ENCODE results near the gene SLC41A2. TPM values are rescaled to one million over a fixed set of nuclear protein-coding genes. Genes with fewer than 3 reads are reported as not detected.
A peak's percentile ranks its signal among the peaks of the same experiment; 100 is the strongest.
"Not testable (repeated sequence)": the region's sequence is repeated elsewhere in the genome, so short reads cannot be mapped to it uniquely, and the experiment has no call there.

Gene SLC41A2
- total and polyA plus RNA-seq, 9 of the 15 experiments (the other 6 are each of a cell fraction or from before 2014, with no cell fraction given): 0.01 to 0.89 (median 0.16) TPM; not detected in 1

GRCh38 chr12:104985206-104985605 lies 27.1 kb upstream of the SLC41A2 start (continued):
- peak; percentile 13 to 43; a peak in 2 of 4 replicates for TF ChIP-seq RAD21 (CRISPR knock-in tag; conservative IDR thresholded peaks at IDR 0.05 in 1 of 2, IDR thresholded peaks at IDR 0.05 in 1 of 2)
- TF ChIP-seq, protein P1, sequence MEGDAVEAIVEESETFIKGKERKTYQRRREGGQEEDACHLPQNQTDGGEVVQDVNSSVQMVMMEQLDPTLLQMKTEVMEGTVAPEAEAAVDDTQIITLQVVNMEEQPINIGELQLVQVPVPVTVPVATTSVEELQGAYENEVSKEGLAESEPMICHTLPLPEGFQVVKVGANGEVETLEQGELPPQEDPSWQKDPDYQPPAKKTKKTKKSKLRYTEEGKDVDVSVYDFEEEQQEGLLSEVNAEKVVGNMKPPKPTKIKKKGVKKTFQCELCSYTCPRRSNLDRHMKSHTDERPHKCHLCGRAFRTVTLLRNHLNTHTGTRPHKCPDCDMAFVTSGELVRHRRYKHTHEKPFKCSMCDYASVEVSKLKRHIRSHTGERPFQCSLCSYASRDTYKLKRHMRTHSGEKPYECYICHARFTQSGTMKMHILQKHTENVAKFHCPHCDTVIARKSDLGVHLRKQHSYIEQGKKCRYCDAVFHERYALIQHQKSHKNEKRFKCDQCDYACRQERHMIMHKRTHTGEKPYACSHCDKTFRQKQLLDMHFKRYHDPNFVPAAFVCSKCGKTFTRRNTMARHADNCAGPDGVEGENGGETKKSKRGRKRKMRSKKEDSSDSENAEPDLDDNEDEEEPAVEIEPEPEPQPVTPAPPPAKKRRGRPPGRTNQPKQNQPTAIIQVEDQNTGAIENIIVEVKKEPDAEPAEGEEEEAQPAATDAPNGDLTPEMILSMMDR (IDR thresholded peaks at IDR 0.05 in 2 of 3, conservative IDR thresholded peaks at IDR 0.05 in 1 of 3; ENCODE audit: insufficient read depth in 2 of 3, low read depth in 1 of 3, low read length in 3 of 3): peak; percentile 44 to 50 (median 48); a peak in 4 of 6 replicates
- no peak for TF ChIP-seq TARDBP (IDR thresholded peaks at IDR 0.05)
- no peak for TF ChIP-seq CCNT2 (IDR thresholded peaks at IDR 0.05; ENCODE audit: borderline replicate concordance, extremely low read depth, insufficient read length, low read depth, low read length)

DNA sequence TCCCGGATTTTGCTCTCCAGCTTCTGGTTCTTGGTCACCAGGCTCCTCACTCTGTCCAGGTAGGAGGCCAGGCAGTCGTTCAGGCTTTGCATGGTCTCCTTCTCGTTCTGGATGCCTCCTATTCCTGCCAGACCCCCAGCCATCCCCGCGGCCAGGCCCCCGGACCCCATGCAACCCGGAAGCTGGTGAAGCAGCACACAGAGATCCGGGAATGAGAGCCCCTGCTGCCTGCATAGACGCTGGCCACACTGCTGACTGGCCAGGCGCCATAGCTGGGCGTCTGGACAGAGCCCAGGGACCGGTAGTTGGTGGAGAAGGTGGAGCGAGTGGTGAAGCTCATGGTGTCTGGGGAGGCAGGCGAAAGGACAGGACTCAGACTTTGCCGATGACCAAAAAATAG lies 19.6 kb upstream of the SLC41A2 start:
- H3K9me1 ChIP-seq (ENCODE audit: control insufficient read depth, insufficient read depth, low read length); DNase-seq (ENCODE audit: extremely low read depth in 1 of 4, low spot score in 3 of 4); BruUV-seq (replicated peaks); H3K9ac ChIP-seq (ENCODE audit: insufficient read depth in 1 of 2, low read depth in 2 of 2, low read length in 2 of 2); ATAC-seq; CTCF ChIA-PET (ENCODE audit: low intra/inter-chr PET ratio); in situ Hi-C loops (cut with MboI); H3K4me2 ChIP-seq (ENCODE audit: insufficient read depth, low read length); H3K4me3 ChIP-seq; H3K9me3 ChIP-seq (replicated peaks; ENCODE audit: control insufficient read depth, insufficient read depth, low read depth, low read length); H3K27ac ChIP-seq (ENCODE audit: extremely low read depth, low read depth, low read length); H3K27me3 ChIP-seq (ENCODE audit: control insufficient read depth in 2 of 2, insufficient read depth in 2 of 2, low read length in 2 of 2); H3K4me1 ChIP-seq (replicated peaks in 1 of 2; ENCODE audit: control insufficient read depth in 2 of 2, insufficient read depth in 2 of 2, low read length in 2 of 2); H4K20me1 ChIP-seq (replicated peaks; ENCODE audit: control insufficient read depth, insufficient read depth, low read length); H3K36me3 ChIP-seq (ENCODE audit: control insufficient read depth, insufficient read depth, low read length); FAIRE-seq; intact Hi-C loops (cut with micrococcal nuclease); H3K79me2 ChIP-seq (ENCODE audit: control insufficient read depth, insufficient read depth, low read length): not testable (repeated sequence)
- 0 out of 2 replicates have a peak overlapping the region, but pooled peaks have one; percentile 18 for H2AFZ ChIP-seq (ENCODE audit: low read depth, low read length)
- POLR2A ChIA-PET: interaction anchor here (0.6 to 1.8 kb wide), 3 partner anchors 10 to 131 kb away, joined by 3 to 5 read pairs (median 3); no protein-coding TSS in a partner anchor
- WGBS (ENCODE audit: insufficient coverage, low coverage, missing lambda C conversion rate): 39% methylated on average over 14 of the region's 15 CpGs
- peak; percentile 69; the same call in 1 of the 2 replicates for TF ChIP-seq ZSCAN29 (IDR thresholded peaks at IDR 0.05)

Measured in K562 (cell line).